NCI-H2227 (cell line): ENCODE results near the gene TAPBPL.
"Not testable (repeated sequence)": the region's sequence is repeated elsewhere in the genome, so short reads cannot be mapped to it uniquely, and the experiment has no call there.

Source experiments
- DNase-seq: peaks from one replicate; lab custom pipeline; 2025; ENCODE audit not compliant: unreplicated experiment; lab: John Stamatoyannopoulos, UW

Gene TAPBPL

DNA sequence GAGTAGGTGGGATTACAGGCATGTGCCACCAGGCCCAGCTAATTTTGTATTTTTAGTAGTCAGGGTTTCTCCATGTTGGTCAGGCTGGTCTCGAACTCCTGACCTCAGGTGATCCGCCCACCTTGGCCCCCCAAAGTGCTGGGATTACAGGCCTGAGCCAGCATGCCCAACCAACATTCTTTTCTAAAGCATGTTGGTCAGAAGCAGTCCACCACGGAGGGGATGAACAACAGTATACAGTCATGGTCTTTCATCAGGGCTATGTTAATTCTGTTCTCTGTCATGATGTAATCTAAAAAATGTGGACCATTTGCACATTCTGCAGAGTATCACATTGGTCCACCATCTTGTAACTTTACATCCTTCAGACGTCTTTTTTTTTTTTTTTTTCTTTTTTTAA lies 37.6 kb downstream of the TAPBPL start:
- DNase-seq = no peak

DNA sequence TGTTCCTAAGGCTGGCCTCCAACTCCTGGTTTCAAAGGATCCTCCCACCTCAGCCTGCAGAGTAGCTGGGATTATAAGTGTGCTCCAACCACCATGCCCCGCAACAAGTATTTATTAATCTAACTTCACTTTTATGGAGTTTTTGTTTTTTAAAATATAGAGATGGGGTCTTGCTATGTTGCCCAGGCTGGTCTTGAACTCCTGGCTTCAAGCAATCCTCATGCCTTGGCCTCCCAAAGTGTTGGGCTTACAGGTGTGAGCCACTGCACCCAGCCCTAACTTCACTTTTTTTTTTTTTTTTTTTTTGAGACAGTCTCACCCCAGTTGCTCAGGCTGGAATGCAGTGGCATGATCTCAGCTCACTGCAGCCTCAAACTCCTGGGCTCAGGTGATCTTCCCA lies 38.8 kb downstream of the TAPBPL start:
- not testable (repeated sequence) for DNase-seq

DNA sequence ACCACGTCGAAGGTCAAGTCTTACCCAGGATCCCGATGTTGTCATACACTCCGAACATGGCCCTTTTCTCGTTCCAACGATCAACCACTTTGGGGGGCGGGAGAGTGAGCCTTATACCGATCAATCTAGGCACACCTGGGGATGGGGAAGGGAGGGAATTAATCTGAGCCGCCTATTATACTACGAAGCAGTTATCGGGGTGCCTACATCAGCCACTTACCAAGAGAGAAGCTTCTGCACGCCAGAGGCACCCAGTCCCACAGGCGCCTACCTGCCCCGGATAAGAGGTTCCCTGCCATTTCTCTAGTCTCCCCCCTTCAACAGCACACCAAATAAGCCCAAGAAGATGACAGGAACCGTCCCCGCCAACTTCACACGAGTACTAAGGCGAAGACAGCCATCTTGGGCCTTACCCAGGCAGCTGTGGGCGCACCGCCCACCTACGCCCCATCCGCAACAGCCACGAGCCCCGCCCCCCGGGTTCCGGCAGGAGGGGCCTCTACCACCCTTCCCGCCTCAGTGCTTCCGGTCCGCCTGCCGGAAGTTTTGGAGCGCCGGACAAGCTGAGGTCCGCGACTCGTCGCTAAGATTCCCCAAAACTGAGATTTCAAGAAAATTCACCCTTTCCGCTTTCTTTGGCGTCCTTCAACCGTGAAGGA lies 41.1 kb downstream of the TAPBPL start, which contains the start of gene MRPL51:
TSS of gene MRPL51 (minus strand) at position 425 of the 659 bp plus-strand sequence. CDS start at position 299, 126 bp downstream.
- DNase-seq = peak; percentile 94

DNA sequence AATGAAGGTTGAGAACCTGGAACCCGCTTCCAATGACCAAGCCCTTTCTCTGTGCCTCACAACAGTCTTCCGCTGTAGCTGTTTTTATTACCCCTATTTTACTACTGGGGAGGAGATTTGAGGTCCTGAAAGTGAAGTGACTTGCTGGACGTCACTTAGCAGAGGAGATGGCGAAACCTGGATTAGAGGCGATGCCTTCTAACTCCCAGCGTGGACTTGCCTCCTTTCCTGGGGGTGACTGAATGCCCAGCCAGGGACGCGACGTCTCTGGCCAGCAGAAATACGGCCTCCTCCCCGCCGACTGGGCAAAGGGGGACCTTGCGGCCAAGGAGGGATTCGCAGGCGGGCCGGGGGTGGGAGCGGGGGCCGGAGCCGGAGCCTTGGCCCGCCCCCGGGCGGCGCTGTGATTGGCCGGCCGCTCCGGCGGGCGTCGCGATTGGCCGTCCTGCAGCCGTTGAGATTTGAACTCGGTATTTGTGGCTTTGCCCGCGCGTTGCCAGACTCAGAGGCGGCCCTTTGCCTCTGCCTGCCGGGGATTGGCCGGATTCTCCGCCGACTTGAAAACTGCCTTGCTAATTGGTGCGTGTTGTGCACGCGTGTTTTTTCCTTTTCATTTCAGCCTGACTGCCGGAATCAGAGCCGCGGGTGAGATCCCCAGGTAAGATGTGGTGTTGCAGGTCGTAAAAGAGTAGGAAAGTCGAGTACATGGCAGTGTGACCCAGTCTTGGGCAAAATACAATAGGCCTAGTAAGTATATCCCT lies 41.8 kb downstream of the TAPBPL start, which contains the start of gene NCAPD2:
TSS of gene NCAPD2 (plus strand) at position 606 of the 761 bp plus-strand sequence. CDS start 997 bp downstream, outside the sequence.
- peak; percentile 95 for DNase-seq

DNA sequence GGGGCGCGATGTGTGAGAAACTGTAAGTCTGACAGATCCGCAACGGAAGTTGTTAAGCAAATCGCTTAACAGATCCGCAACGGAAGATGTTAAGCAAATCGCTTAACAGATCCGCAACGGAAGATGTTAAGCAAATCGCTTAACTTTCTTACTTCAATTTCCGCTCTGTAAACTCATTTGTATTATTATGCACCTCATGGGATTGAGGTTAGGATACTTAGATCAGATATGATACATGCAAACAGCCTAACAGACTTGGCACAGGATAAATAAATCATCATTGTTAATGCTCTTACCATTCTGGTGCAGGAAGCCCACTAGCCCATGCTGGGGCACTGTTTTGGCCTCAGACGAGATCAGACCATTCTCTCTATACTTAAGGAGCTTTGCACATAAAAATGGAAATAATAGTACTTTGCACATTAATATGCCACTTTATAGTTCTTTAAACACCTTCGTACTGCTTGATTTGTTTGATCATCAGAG lies 42.5 kb downstream of the TAPBPL start:
- DNase-seq = no peak

DNA sequence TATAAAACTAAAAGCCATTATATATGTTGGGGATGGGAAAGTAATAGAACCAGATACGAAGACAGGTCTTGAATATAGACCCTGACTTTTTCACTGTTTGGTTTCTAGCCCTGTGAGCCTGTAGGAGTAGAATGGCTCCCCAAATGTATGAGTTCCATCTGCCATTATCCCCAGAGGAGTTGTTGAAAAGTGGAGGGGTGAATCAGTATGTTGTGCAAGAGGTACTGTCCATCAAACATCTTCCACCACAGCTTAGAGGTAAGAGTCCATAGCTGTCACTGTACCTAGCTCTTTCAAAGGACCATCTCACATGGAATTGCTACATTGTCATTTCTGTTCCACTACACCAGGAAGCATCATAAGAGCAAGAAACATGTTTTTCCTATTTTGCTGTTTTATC lies 43.1 kb downstream of the TAPBPL start:
- no peak for DNase-seq

DNA sequence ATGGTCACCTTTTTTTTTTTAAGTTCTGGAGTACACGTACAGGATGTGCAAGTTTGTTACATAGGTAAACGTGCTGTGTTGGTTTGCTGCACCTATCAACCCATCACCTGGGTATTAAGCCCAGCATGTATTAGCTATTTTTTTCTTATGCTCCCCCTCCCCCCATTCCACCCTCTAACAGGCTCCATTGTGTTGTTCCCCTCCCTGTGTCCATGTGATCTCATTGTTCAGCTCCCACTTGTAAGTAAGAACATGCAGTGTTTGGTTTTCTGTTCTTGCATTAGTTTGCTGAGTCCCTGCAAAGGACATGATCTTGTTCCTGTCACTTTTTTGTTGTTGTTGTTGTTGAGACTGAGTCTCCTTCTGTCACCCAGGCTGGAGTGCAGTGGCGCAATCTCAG lies 45.4 kb downstream of the TAPBPL start:
- DNase-seq = not testable (repeated sequence)

DNA sequence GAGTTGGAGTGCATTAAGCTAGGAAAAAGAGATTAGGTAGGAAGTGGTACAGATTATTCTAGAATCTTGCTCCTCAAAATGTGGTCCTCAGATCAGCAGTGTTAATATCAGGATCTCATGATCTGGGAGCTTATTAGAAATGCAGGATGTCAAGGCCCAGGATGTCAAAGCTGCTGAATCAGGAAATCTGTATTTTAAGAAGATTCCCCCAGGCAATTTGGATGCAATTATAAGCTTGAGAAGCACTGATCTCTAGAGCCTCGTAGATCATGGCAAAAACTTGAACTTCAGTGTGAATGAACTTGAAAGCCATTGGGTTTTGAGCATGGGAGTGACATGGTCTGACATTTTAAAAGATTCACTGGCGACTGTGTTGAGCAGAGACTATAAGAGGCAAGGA lies 48.6 kb downstream of the TAPBPL start:
- no peak for DNase-seq

DNA sequence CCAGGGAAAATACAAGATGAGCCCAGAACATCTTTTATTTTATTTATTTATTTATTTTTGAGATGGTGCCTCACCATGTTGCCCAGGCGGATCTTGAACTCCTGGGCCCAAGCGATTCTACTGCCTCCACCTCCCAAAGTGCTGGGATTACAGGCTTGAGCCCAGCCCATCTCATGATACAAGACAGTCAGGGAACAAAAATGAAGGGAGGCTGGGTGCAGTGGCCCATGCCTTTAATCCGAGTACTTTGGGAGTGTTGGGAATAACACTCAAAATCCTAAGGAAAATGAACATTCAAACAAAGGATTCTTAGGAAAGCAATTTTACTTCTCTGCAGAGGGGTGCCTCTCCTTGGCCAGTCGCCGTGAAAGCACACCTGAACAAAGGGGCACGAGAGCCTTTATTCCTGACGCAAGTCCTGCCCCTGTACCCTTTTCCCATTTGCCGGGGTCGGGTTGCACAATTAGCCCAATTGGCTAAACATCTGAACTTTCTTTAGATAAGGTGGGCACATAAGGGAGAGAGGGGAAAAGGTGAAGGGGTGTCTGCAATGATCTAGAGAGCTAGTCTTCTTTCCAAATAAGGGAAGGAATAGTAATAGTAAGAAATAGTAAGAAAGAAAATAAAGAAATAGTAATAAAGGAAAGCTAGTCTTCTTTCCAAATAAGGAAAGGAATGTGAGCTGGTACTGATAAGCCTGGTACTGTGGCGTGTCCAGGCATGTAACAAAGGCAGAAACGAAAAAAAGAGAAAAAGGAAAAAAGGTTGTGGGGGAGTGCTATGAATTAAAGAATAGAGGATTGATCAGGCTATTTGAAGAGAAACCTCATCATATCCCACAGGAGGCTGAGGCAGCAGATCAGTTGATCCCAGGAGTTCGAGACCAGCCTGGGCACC lies 55.5 kb downstream of the TAPBPL start:
- DNase-seq = no peak

DNA sequence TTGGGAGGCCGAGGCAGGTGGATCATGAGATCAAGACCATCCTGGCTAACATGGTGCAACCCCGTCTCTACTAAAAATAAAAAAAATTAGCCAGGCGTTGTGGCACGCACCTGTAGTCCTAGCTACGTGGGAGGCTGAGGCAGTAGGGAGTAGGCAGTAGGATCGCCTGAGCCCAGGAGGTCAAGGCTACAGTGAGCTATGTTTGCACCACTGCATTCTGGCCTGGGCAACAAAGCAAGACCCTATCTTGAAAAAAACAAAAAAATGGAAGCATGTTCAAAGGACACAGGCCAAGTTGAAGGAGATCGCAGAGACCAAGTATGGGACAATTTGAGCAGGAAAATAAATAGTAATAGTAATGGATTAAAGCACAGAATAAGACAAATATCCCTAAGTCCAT lies 56.2 kb downstream of the TAPBPL start:
- DNase-seq = no peak
